Body of pancreas (tissue), 4 donors: Measurements from ENCODE around the gene ABHD12. TPM values are rescaled to one million over a fixed set of nuclear protein-coding genes. Genes with fewer than 3 reads are reported as not detected.
A peak's percentile ranks its signal among the peaks of the same experiment; 100 is the strongest.

Experiments used
- ATAC-seq: fragments of 150-250 bp; one replicate; pipeline ENCODE4 v1.9.1; 2016
- DNase-seq, 4 donors: peaks; one replicate each; pipeline ENCODE4 v3.0.0-alpha.2; 2019
- H3K27ac ChIP-seq, 4 donors: fragments of 200-600 bp; sonication (generic); 1 replicate in 3 of 4; 2 replicates in 1 of 4; pipeline versions ENCODE4 v1.5.1 to v1.6.1; 2016 to 2019; ENCODE audit warnings: mild to moderate bottlenecking in 1 of 4, mixed read lengths in 1 of 4, moderate library complexity in 1 of 4
- H3K27me3 ChIP-seq, 2 donors: fragments of 200-600 bp; sonication (generic); one replicate each; pipeline ENCODE4 v1.6.0; 2016; ENCODE audit warnings: mild to moderate bottlenecking in 1 of 2
- H3K36me3 ChIP-seq, 2 donors: fragments of 200-600 bp; sonication (generic); replicated peaks in 1 of 2; 2 replicates each; pipeline ENCODE4 v1.5.1; 2016; ENCODE audit warnings: low read depth in 2 of 2; ENCODE audit not compliant: insufficient read depth in 1 of 2
- H3K4me1 ChIP-seq: fragments of 200-600 bp; sonication (generic); one replicate; pipeline ENCODE4 v1.6.0; 2016
- H3K4me3 ChIP-seq, 2 donors: fragments of 200-600 bp; sonication (generic); 1 replicate in 1 of 2; 2 replicates in 1 of 2; pipeline ENCODE4 v1.5.1; 2016 to 2019
- H3K9me3 ChIP-seq, 3 donors: fragments of 200-600 bp; sonication (generic); 1 replicate in 2 of 3; 2 replicates in 1 of 3; pipeline ENCODE4 v1.5.1; 2016
- POLR2A ChIP-seq, 3 donors: fragments of 450-650 bp; IDR thresholded peaks; one replicate each; pipeline ENCODE4 v1.6.1; 2016; ENCODE audit warnings: antibody characterized with exemption in 3 of 3, mild to moderate bottlenecking in 2 of 3
- WGBS, 2 donors: methylation state at CpG; one replicate each; pipeline ENCODE4 v1.1.5; 2017; 5-methylcytosine and 5-hydroxymethylcytosine counted together
- intact Hi-C: fragments of 100-400 bp; cut with DNase I; formaldehyde crosslinking; loops from one replicate; pipeline ENCODE4 v1.15.1; 2023
- total RNA-seq, 2 donors: library from RNA; depleted of rRNA; stranded (reverse); fragments of >200 nt; gene quantifications; one replicate each; pipeline ENCODE4 v1.1.0, GENCODE V29; 2016
- TF ChIP-seq, protein P1 (sequence below), 7 experiments: fragments of 450-650 bp in 4 of 7; fragments of 200-600 bp in 3 of 7; sonication (generic) in 3 of 7; IDR thresholded peaks; one replicate each; pipeline ENCODE4 v1.5.1; 2016 to 2019; ENCODE audit warnings: antibody characterized with exemption in 7 of 7

Gene ABHD12
- total RNA-seq, 2 donors from 2014 or later, result 74.7 to 106 TPM

DNA sequence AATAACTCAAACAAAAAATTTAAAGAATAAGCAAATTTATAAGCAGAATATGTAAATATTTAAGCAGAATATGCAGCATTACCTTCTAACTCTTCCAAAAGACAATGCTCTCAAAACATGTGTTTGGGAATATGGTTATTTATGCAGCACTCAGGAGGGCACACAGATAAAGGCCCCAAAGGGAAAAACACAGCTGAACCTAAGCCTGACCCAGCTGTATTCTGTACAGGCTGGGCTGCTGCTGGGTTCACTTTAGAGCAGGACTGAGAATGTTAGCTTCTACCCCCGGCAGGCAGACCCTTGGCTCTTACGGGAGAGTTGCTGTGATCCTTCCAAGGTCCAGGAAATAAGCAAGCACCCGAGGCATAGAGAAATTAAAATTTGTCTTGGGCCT lies 37.3 kb downstream of the ABHD12 start:
- no peaks in the 10 kb centered on the region for H3K27me3 ChIP-seq
- intact Hi-C loops, result no loop called here
- H3K27ac ChIP-seq, result peak overlapping the region; percentile 78 to 86 (median 80)
- H3K9me3 ChIP-seq, result no peaks in the 10 kb centered on the region
- H3K36me3 ChIP-seq, result no peaks in the 10 kb centered on the region
- DNase-seq, result no peak
- TF ChIP-seq, protein P1, sequence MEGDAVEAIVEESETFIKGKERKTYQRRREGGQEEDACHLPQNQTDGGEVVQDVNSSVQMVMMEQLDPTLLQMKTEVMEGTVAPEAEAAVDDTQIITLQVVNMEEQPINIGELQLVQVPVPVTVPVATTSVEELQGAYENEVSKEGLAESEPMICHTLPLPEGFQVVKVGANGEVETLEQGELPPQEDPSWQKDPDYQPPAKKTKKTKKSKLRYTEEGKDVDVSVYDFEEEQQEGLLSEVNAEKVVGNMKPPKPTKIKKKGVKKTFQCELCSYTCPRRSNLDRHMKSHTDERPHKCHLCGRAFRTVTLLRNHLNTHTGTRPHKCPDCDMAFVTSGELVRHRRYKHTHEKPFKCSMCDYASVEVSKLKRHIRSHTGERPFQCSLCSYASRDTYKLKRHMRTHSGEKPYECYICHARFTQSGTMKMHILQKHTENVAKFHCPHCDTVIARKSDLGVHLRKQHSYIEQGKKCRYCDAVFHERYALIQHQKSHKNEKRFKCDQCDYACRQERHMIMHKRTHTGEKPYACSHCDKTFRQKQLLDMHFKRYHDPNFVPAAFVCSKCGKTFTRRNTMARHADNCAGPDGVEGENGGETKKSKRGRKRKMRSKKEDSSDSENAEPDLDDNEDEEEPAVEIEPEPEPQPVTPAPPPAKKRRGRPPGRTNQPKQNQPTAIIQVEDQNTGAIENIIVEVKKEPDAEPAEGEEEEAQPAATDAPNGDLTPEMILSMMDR (IDR thresholded peaks at IDR 0.05), result no peak
- TF ChIP-seq POLR2A (IDR thresholded peaks at IDR 0.05), result no peak
- ATAC-seq, result no peak
- peaks cover 68% of the 10 kb centered on the region for H3K4me1 ChIP-seq
- WGBS, 2 donors, result 32 to 34% methylated on average over 3 of the region's 3 CpGs
- no peak overlapping the region for H3K4me3 ChIP-seq

- H3K27ac ChIP-seq, result peak overlapping the region; percentile 30 to 86 (median 80)
- DNase-seq (no peak), ATAC-seq (no peak)
- H3K4me3 ChIP-seq, result no peak overlapping the region
- no peaks in the 10 kb centered on the region for H3K27me3 ChIP-seq
- no peaks in the 10 kb centered on the region for H3K9me3 ChIP-seq
- H3K4me1 ChIP-seq, result peaks cover 62% of the 10 kb centered on the region
- TF ChIP-seq POLR2A (IDR thresholded peaks at IDR 0.05), result no peak
- TF ChIP-seq, protein P1 (IDR thresholded peaks at IDR 0.05), result no peak
- intact Hi-C loops, result no loop called here
- WGBS, 2 donors, result 50 to 59% methylated on average over 3 of the region's 3 CpGs
- H3K36me3 ChIP-seq, result no peaks in the 10 kb centered on the region
Observed at GRCh38 chr20:25352746-25353145, 37.9 kb downstream of the ABHD12 start.

DNA sequence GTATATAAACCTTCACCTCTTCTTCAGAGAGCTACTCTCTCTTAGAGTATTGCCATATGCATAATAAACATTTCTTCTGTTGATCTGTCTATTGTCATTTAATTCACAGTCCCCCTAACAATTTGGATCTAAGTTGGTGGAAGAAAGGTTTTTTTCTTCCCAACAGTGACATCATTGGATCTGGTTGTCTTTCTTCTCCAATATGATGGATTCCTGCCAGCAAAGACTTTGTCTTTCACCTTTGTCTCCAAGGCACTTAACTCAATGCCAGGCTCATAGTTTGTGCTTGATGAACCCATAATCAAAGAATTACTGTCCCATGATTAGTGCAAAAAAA lies 39.6 kb downstream of the ABHD12 start:
- intact Hi-C loops, result no loop called here
- no peak overlapping the region for H3K27ac ChIP-seq
- ATAC-seq (no peak), DNase-seq (no peak)
- H3K4me1 ChIP-seq, result peaks cover 64% of the 10 kb centered on the region
- H3K36me3 ChIP-seq, result no peaks in the 10 kb centered on the region
- no peaks in the 10 kb centered on the region for H3K9me3 ChIP-seq
- no peaks in the 10 kb centered on the region for H3K27me3 ChIP-seq
- H3K4me3 ChIP-seq, result no peak overlapping the region
- TF ChIP-seq POLR2A (IDR thresholded peaks at IDR 0.05), result no peak
- TF ChIP-seq, protein P1 (IDR thresholded peaks at IDR 0.05), result no peak

DNA sequence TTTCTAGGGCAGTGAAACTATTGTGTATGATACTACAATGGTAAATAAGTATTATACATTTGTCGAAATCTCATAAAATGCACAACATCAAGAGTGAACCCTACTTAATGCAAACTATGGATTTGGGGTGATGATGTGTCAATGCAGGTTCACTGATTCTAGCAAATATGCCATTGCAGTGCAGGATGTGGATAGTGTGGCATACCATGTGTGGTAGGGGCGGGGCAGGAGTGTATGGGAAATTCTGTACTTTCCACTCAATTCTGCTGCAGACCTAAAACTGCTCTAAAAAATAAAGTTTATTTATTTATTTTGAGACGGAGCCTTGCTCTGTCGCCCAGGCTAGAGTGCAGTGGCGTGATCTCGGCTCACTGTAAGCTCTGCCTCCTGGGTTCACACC lies 44.3 kb downstream of the ABHD12 start:
- no peaks in the 10 kb centered on the region for H3K36me3 ChIP-seq
- intact Hi-C loops, result no loop called here
- ATAC-seq (no peak), DNase-seq (no peak)
- H3K4me1 ChIP-seq, result peaks cover 41% of the 10 kb centered on the region
- H3K27ac ChIP-seq, result peak overlapping the region in 1 of 4 donors; percentile 22
- TF ChIP-seq, protein P1 (IDR thresholded peaks at IDR 0.05), result no peak
- no peak for TF ChIP-seq POLR2A (IDR thresholded peaks at IDR 0.05)
- H3K27me3 ChIP-seq, result no peaks in the 10 kb centered on the region
- H3K9me3 ChIP-seq, result no peaks in the 10 kb centered on the region
- H3K4me3 ChIP-seq, result no peak overlapping the region
- 93 to 95% methylated on average over 6 of the region's 6 CpGs for WGBS, 2 donors

DNA sequence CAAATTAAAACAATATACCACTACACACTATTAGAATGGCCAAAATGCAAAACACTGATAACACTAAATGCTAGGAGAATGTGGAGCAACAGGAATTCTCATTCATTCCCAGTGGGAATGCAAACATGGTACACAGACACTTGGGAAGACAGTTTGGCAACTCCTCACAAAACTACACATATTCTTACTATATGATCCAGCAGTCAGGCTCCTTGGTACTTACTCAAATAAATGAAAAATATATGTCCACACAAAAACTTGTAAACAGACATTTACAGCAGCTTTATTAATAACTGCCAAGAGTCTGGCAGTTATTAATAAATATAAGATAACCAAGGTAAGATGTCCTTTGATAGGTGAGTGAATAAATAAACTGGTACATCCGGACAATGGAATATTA lies 44.9 kb downstream of the ABHD12 start:
- DNase-seq (no peak), ATAC-seq (no peak)
- 24 to 40% methylated on average over 1 of the region's 1 CpG for WGBS, 2 donors
- no peaks in the 10 kb centered on the region for H3K36me3 ChIP-seq
- no peak overlapping the region for H3K27ac ChIP-seq
- H3K9me3 ChIP-seq, result no peaks in the 10 kb centered on the region
- no peak for TF ChIP-seq POLR2A (IDR thresholded peaks at IDR 0.05)
- TF ChIP-seq, protein P1 (IDR thresholded peaks at IDR 0.05), result no peak
- no peaks in the 10 kb centered on the region for H3K27me3 ChIP-seq
- peaks cover 43% of the 10 kb centered on the region for H3K4me1 ChIP-seq
- H3K4me3 ChIP-seq, result no peak overlapping the region
- intact Hi-C loops, result no loop called here
